ENCODE results near the gene ZNF564.
"Not testable (repeated sequence)": the region's sequence is repeated elsewhere in the genome, so short reads cannot be mapped to it uniquely, and the experiment has no call there.

ZNF564 gene
- 0.88 to 3.7 (median 2.3) reads per million in 4 experiments for total RNA-seq

DNA sequence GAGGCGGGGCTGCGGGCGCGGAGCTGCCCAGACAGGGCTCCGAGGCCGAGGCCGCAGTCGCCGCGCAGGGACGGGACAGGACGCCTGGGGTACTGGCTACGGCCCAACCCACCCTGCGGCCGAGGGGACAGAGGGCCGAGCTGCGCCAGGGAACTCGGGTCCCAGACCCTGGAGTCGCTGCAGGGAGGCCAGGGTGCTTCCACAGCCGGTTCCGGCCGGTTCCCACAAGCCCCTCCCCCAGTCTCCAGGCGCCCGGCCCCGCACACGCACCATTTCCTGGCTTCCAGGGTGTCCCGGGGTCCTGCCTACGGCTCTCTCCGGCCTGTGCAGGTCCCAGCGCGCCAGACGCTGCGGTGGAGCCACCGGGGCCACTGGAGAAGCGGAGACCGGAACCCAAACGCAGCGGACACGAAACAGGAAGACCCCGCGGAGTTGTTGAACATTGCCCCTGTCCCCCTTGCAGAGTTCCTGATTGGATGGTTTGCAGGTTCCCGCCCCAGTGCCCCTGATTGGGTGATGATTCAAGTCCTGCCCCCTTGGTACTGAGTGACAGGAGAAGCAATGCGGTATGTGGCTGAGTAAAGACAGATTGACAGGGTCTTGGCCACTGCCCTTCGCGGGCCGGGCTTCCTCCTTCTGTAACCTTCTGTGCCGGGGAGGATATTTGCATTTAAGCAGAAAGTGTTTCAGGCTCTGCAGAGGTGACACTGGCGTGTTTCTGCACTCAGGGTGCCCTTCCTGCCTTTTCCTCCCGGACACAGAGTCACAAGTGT lies at the start of gene ZNF564:
Gene ZNF564, minus strand, starts transcription at position 423 of the 773 bp plus-strand sequence. Its CDS starts 150 bp downstream, at position 273.
- peak; percentile 92 for DNase-seq

- DNase-seq, result no peak
Measured at GRCh38 chr19:12597594-12597993, 46.3 kb upstream of the ZNF564 start.

GRCh38 chr19:12596927-12597548 lies 45.8 kb upstream of the ZNF564 start:
- DNase-seq, result no peak

DNA sequence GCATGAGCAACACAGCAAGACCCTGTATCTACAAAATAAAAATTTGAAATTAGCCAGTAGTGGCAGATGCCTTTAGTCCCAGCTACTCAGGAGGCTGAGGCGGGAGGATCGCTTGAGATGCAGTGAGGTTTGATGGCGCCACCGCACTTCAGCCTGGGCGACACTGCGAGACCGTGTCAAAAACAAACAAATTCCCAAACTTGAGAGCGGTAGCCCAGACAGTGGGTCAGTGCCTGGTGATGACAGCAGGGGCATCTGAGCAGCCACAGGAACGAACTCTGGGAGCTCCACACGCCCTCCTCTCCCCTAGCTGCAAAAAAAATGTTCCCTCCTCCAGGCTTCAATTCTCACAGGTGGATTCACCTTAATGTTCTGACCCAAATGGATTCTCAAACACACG lies 45.2 kb upstream of the ZNF564 start:
- no peak for DNase-seq

DNA sequence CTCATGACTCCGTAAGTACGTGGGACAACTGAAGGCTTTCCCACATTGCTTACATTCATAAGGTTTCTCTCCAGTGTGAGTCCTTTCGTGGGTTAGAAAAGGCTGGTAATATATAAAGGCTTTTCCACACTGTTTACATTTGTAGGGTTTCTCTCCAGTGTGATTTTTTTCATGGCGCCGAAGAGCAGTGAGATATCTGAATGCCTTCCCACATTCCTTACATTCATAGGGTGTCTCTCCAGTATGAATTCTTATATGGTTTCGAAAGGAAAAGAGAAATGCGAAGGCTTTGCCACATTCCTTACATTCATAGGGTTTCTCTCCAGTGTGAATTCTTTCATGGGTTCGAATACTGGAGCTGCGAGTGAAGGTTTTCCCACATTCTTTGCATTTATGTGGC lies 29.8 kb upstream of the ZNF564 start:
- DNase-seq, result no peak

DNA sequence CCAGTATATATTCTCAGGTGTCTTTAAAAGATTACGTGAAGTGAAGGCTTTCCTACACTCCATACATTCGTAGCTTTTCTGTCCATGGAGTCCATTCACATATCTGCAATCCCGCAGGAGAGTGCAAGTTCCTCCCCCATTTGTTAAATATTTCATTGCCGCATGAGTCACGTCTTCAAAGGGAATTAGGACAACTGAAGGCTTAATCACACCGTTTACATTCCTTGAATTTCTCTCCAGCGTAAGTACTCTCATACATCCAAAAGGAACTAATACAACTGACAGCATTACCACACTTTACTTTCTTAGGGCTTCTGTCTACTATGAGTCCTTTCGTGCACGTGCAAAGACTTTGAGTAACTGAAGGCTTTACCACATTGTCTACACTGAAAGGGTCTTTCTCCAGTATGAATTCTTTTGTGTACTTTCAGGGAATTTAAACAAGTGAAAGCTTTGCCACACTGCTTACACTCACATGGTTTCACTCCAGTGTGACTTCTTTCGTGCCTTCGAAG lies 29.0 kb upstream of the ZNF564 start:
- no peak for DNase-seq

DNA sequence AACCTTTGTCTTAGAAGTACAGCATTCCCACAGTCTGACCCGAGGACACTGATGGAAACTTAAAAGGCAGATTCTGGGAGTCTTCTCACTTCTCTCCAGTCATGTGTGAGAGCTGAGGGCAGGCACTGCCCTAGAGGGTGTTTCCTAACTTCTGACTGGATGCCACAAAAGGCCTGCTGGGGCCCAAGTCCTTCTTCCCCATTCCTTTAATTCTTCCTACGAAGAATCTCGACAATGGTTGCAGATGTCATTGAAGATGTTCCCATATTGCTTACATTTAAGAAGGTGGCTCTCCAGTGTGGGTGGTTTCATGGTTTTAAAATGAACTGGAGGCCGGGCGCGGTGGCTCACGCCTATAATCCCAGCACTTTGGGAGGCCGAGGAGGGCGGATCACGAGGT lies 27.4 kb upstream of the ZNF564 start:
- no peak for DNase-seq

- DNase-seq, result no peak
Measured at GRCh38 chr19:12574036-12574435, 22.8 kb upstream of the ZNF564 start.

DNA sequence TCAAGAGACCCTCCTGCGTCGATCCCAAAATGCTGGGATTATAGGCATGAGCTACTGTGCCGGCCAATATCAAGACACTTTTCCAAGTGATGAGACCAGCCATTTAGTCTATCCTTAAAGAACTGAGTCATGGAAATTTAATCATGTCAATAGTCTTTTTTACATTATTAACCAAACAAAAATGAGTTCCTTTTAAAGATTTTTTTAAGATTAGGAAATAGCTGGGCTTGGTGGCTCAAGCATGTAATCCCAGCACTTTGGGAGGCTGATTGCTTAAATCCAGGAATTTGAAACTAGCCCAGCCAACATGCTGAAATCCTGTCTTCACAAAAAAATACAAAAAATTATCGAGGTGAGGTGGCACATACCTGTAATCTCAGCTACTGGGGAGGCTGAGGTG lies 16.7 kb upstream of the ZNF564 start:
- DNase-seq, result no peak

- DNase-seq, result not testable (repeated sequence)
Measured at GRCh38 chr19:12566380-12566779, 15.1 kb upstream of the ZNF564 start.

GRCh38 chr19:12564016-12564664 lies 12.9 kb upstream of the ZNF564 start:
- DNase-seq, result peak; percentile 85

GRCh38 chr19:12555456-12555930 lies 4.2 kb upstream of the ZNF564 start:
- no peak for DNase-seq

GRCh38 chr19:12546903-12547302 lies 4.4 kb downstream of the ZNF564 start:
- no peak for DNase-seq

DNA sequence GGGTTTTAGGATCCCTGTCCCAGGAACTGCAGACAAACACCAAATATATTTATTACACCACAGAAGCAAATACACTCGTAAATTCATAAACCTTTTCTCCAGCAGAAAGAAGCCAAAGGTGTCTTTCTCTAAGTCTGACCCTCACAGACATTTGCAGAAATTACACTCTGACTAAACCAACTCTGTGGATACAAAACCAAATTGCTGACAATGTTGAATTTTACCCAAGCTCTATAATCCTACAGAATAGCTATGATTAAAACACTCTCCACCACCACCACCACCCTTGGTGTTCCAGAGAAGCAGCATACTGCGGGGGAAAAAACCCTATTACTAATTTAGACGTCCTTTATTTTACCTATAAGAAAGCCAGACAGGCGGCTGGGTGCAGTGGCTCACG lies 5.2 kb downstream of the ZNF564 start:
- no peak for DNase-seq

DNA sequence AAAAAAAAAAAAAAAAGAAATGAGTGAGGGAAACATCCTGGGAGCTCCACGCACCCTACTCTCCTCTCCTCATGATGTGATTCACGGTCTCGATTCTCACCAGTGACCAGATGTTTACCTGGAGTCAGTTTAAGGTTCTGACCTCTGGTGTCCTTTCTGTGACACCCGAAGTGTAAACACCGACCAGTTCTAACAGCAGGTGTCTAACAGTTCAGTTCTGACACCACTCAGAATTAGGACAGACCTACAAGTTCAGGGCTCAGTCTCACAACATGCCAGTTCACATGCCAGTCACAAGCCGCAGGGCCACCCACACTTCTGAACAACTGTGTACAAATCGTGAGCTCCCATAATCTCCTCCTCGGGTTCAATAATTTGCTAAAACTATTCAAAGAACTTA lies 6.0 kb downstream of the ZNF564 start:
- DNase-seq, result no peak

DNA sequence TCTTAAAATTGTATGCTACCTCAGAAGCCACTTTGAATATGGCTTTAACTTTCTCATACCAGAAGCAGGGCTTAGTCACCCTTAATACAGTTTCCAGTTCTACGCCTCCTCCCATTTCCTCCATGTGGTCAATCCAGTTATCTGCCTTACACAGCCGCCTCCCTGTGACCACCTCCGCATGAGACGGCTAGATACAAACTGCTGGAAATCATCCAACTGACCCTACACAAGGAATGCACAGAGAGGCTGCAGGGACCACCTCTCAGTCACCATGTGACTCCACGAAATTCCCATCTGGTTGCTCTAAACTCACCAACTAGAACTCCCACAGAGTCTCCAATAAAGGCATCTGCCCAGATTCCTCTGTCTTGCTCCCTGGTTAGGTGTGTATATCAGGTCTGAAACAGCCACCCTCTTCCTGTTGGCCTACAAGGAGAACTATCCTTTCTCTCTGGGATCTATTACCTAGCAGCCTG lies 6.8 kb downstream of the ZNF564 start:
- no peak for DNase-seq

GRCh38 chr19:12543855-12544254 lies 7.4 kb downstream of the ZNF564 start:
- DNase-seq, result no peak

- DNase-seq, result no peak
Measured at GRCh38 chr19:12527034-12527836, 24.0 kb downstream of the ZNF564 start.

DNA sequence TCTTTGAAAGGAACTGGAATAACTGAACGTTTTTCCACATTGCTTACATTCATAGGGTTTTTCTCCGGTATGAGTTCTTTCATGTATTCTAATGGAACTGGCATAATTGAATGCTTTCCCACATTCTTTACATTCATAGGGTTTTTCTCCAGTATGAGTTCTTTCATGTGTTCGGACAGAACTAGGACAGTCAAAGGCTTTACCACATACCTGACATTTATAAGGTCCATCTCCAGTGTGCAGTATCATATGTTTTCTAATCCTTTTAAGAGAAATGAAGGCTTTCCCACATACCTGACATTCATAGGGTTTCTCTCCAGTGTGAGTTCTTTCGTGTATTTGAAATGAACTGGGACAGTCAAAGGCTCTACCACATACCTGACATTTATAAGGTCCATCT lies 24.7 kb downstream of the ZNF564 start:
- DNase-seq, result no peak

GRCh38 chr19:12521996-12522395 lies 29.3 kb downstream of the ZNF564 start:
- DNase-seq, result no peak

- DNase-seq, result no peak
Measured at GRCh38 chr19:12513531-12514061, 37.7 kb downstream of the ZNF564 start.

DNA sequence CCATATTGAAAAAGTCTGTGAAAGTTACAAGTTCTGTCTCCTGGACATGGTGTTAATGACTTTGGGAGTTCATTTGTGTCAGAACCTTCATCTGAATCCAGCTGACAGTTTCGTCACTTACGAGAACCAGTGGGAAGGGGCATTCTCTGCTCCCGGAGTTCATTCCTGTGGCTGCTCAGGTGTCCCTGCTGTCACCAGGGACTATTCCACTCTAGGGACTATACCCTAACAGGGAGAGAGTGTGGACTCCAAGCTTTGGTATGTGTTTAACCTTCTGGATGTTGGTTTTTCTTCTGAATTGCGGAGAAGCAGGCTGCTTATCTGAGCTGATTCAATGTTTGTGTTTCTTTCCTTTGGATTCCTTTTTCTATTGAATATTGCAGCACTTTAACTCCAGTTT lies 54.2 kb downstream of the ZNF564 start:
- no peak for DNase-seq

All from effector CD8-positive, alpha-beta T cell (primary cell).